ENCODE results near the gene RAB19.
"Not testable (repeated sequence)": the region's sequence is repeated elsewhere in the genome, so short reads cannot be mapped to it uniquely, and the experiment has no call there.

Gene RAB19

GRCh38 chr7:140402178-140402835 lies 1.6 kb upstream of the RAB19 start:
- no peak for DNase-seq

DNA sequence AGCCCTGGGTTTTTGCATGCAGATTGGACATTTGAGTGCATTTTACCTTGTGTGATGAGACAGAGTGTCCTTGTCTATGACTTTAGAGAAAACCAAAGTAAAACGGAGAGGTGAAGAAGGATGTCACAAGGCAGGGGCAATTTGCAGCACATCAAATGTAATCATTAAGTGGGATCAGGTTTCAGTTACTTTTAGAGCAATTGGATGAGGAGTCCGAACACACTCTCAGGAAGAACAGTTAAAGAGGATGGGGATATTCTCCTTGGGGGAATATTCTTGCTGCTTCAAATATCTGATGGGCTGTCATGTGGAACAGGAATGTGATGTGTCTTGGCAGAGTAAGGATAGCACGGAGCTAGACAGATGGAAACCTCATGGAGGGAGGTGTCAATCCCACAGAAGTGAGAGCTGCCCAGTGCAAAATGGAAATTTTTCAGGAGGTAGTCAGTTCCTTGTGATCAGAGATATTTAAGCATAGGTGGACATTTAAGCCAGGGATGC lies 757 bp downstream of the RAB19 start:
- DNase-seq: no peak

GRCh38 chr7:140415361-140415760 lies 11.5 kb downstream of the RAB19 start:
- no peak for DNase-seq

GRCh38 chr7:140415816-140416215 lies 12.0 kb downstream of the RAB19 start:
- DNase-seq: not testable (repeated sequence)

DNA sequence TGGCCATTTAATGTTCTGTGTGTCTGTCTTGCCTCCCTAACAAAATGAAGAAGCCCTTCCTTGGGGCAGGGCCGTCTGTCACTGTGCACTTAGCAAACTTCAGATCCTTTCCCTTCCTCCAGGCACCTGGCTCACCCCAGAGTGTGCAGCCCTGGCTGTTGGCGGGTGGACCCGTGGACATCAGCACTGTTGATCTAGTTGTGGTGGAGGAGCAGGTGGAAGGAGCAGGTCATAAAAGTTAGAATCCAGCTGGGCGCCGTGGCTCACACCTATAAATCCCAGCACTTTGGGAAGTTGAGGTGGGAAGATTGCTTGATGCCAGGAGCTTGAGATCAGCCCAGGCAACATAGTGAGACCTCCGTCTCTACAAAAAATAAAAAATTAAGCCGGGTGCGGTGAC lies 12.7 kb downstream of the RAB19 start:
- DNase-seq: no peak

DNA sequence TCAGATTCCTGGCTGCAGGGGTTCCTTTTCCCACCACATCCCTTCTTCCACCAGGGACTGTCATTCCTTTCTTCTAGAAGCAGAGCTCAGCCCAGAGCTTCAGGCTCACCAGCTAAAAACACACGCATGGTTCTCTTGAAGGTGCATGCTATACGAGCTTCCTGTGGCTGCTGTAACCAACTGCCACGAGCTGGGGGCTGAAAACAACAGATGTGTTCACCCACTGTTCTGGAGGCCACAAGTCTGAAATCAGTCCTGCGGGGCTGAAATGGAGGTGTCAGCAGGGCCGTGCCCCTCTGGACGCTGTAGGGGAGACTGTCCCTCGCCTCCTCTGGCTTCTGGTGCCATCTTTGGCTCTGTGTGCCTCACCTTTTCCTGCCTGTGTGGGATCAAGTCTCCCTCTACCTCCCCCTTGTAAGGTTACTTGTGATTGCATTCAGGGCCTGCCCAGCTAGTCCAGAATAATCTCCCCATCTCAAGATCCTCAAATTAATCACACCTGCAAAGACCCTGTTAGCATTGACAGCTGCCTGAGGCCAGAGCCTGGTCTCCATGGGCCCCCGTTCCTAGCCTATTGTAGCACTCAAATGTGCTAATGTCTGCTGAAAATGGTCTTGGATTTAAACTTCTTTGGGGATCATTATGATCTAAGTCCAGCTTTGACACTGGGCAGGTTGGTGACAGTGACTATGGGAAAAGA lies 13.7 kb downstream of the RAB19 start:
- DNase-seq: no peak

DNA sequence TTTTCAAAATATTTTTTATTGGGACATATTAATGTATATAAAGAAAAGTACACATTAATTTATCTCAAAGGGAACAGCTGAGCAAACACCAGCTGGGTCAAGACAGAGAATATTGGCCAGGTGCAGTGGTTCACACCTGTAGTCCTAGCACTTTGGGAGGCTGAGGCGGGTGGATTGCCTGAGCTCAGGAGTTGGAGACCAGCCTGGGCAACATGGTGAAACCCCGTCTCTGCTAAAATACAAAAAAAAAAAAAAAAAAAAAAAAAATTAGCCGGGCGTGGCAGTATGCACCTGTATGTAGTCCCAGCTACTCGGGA lies 14.3 kb downstream of the RAB19 start:
- not testable (repeated sequence) for DNase-seq

DNA sequence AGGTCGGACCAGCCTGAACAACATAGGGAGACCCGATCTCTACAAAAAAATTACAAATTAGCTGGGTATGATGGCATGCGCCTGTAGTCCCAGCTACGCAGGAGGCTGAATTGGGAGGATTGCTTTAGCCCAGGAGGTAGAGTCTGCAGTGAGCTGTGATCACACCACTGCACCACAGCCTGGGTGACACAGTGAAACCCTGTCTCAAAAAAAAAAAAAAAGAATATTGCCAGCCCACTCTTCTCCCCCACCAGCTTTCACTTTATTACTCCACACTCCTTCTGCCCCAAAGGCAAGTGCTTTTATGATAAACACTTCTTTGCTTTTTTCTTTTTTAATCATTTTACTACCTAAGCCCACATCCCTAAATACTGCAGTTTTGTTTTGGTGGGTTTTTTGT lies 14.8 kb downstream of the RAB19 start:
- DNase-seq: no peak

DNA sequence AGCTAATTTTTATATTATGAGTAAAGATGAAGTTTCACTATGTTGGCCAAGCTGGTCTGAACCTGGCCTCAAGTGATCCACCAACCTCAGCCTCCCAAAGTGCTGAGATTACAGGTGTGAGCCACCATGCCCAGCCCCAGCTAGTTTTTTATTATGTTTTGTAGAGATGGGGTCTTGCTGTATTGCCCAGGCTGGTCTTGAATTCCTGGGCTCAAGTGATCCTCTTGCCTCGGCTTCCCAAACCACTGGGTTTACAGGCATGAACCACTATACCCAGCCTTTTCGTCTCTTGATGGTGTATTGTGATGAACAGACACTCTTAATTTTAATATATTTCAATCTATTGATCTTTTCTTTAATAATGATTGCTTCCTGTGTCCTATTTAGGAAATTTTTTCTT lies 17.7 kb downstream of the RAB19 start:
- no peak for DNase-seq

DNA sequence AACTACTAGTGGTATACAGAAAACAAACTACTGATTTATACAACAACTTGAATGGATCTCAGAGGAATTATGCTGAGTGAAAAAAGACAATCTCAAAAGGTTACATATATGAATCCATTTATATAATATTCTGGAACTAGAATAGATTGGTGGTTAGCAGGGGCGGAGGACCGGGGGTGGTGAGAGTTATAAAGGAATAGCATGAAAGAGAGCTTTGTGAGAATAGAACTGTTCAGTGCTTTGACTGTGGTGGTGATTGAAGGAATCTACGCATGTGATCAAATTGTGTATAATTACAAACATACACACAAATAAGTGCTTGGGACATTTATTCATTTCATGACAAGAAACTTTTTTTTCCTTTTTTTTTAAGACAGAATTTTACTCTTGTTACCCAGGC lies 19.6 kb downstream of the RAB19 start:
- no peak for DNase-seq

DNA sequence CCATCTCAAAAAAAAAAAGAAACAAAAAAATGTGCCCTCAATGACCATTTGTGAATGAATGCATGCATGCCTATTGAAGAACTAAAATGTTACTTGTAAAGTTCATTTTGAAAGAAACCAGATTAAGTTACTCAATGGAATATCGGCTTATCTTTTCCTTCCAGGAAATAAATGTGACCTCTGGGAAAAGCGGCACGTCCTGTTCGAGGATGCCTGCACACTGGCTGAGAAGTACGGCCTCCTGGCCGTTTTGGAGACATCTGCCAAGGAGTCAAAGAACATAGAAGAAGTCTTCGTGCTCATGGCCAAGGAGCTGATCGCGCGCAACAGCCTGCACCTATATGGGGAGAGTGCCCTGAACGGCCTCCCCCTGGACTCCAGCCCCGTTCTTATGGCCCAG lies 21.9 kb downstream of the RAB19 start:
- no peak for DNase-seq

GRCh38 chr7:140426130-140426529 lies 22.3 kb downstream of the RAB19 start:
- no peak for DNase-seq

GRCh38 chr7:140433396-140433795 lies 29.5 kb downstream of the RAB19 start:
- DNase-seq: no peak

GRCh38 chr7:140435252-140435895 lies 31.5 kb downstream of the RAB19 start:
- DNase-seq: no peak

- no peak for DNase-seq
Measured at GRCh38 chr7:140439359-140439758, 35.5 kb downstream of the RAB19 start.

DNA sequence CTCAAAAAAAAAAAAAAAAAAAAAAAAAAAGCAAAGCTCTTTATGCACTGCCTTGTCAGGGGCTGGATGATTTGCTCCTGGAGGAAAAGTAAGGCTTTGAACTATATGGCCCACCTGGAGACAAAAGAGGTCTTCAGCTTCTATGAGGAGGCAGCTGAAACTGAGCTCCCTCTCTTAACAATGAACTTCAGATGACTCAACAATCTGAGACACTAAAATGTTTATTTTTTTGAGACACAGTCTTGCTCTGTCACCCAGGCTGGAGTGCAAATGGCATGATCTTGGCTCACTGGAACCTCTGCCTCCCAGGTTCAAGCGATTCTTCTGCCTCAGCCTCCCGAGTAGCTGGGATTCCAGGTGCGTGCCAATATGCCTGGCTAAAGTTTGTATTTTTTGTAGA lies 36.7 kb downstream of the RAB19 start:
- no peak for DNase-seq

GRCh38 chr7:140441519-140441918 lies 37.7 kb downstream of the RAB19 start:
- no peak for DNase-seq

GRCh38 chr7:140446467-140446866 lies 42.6 kb downstream of the RAB19 start:
- no peak for DNase-seq

- DNase-seq: no peak
Measured at GRCh38 chr7:140447841-140448240, 44.0 kb downstream of the RAB19 start.

- no peak for DNase-seq
Measured at GRCh38 chr7:140448781-140449480, 45.1 kb downstream of the RAB19 start.

DNA sequence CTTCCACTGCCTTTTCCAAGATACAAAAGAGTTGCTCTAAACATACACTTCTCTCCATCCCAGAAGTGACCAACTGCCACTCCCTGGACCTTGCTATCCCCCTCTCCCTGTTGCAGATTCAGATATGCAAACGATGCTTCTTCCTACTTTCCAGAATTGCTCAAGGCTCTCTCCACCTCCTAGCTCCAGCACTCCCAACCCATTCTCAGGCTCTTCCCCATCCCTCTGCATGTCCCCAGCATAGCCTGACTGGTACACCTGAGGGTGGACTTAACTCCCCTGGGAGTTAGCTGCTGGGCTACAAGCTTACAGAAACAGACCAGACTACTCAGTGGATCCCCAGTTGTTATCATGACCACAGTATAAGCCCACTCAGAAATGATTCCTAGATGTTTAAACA lies 47.9 kb downstream of the RAB19 start:
- DNase-seq: no peak

- DNase-seq: no peak
Measured at GRCh38 chr7:140453273-140453672, 49.4 kb downstream of the RAB19 start.

GRCh38 chr7:140453785-140454656 lies 50.2 kb downstream of the RAB19 start:
- DNase-seq: not testable (repeated sequence)

Measured in NK-92 treated with Interleukin-12 subunit alpha and Interleukin-12 subunit beta, amount 100 ng/mL, for 24 hours (cell line).